Liver (tissue), 9 donors: ENCODE results near the gene GATA1. TPM values are rescaled to one million over a fixed set of nuclear protein-coding genes. Genes with fewer than 3 reads are reported as not detected.

Source experiments
- DNase-seq: peaks from one replicate; pipeline ENCODE4 v3.0.0-alpha.2; 2017; ENCODE audit warnings: low spot score
- H3K27ac ChIP-seq, 2 donors: one replicate each; pipeline ENCODE4 v1.7.0; 2013; ENCODE audit warnings: inconsistent platforms in 2 of 2, low read length in 2 of 2, control low read depth in 1 of 2, low read depth in 1 of 2, mild to moderate bottlenecking in 1 of 2
- H3K27me3 ChIP-seq, 4 donors: one replicate each; pipeline versions ENCODE4 v1.6.1 to v1.7.0; 2013; ENCODE audit warnings: low read length in 3 of 4, inconsistent platforms in 1 of 4, mild to moderate bottlenecking in 1 of 4, moderate library complexity in 1 of 4; ENCODE audit not compliant: control insufficient read depth in 4 of 4, insufficient read depth in 4 of 4
- H3K36me3 ChIP-seq, 4 donors: one replicate each; pipeline versions ENCODE4 v1.6.1 to v1.7.0; 2013; ENCODE audit warnings: low read length in 3 of 4, mild to moderate bottlenecking in 3 of 4, low read depth in 1 of 4, moderate library complexity in 1 of 4; ENCODE audit not compliant: control insufficient read depth in 4 of 4, insufficient read depth in 3 of 4
- H3K4me1 ChIP-seq, 4 donors: one replicate each; pipeline versions ENCODE4 v1.6.1 to v1.7.0; 2013; ENCODE audit warnings: low read length in 3 of 4, mild to moderate bottlenecking in 3 of 4, moderate library complexity in 1 of 4; ENCODE audit not compliant: control insufficient read depth in 4 of 4, insufficient read depth in 4 of 4
- H3K4me3 ChIP-seq, 3 donors: one replicate each; pipeline versions ENCODE4 v1.6.1 to v1.7.0; 2013; ENCODE audit warnings: low read length in 3 of 3, control low read depth in 1 of 3, low read depth in 1 of 3, mild to moderate bottlenecking in 1 of 3
- H3K9ac ChIP-seq, 2 donors: one replicate each; pipeline ENCODE4 v1.7.0; 2013; ENCODE audit warnings: low read length in 2 of 2, mild to moderate bottlenecking in 2 of 2, moderate library complexity in 2 of 2, control low read depth in 1 of 2, low read depth in 1 of 2
- H3K9me3 ChIP-seq, 4 donors: one replicate each; pipeline versions ENCODE4 v1.6.1 to v1.7.0; 2013; ENCODE audit warnings: low read length in 3 of 4; ENCODE audit not compliant: control insufficient read depth in 4 of 4
- CTCF ChIP-seq: fragments of 150-350 bp; IDR thresholded peaks from 2 replicates; pipeline ENCODE4 v1.5.1; 2017; ENCODE audit warnings: improper control_type of control experiment, low read depth, low read length; ENCODE audit not compliant: missing input control
- EGR1 ChIP-seq, 2 donors: IDR thresholded peaks; 2 replicates each; pipeline ENCODE4 v1.6.1; 2016 to 2018; ENCODE audit warnings: antibody characterized with exemption in 2 of 2, low read depth in 2 of 2
- FOXA1 ChIP-seq: IDR thresholded peaks from 2 replicates; pipeline ENCODE4 v1.6.1; 2016; ENCODE audit warnings: antibody characterized with exemption
- FOXA2 ChIP-seq: IDR thresholded peaks from 2 replicates; pipeline ENCODE4 v1.6.1; 2016; ENCODE audit warnings: antibody characterized with exemption
- GABPA ChIP-seq, 2 donors: IDR thresholded peaks in 1 of 2; conservative IDR thresholded peaks in 1 of 2; 2 replicates each; pipeline ENCODE4 v1.6.1; 2016; ENCODE audit warnings: antibody characterized with exemption in 2 of 2, mild to moderate bottlenecking in 1 of 2, moderate library complexity in 1 of 2
- HNF4A ChIP-seq, 2 donors: conservative IDR thresholded peaks; 2 replicates each; pipeline ENCODE4 v1.6.1; 2016; ENCODE audit warnings: antibody characterized with exemption in 2 of 2, mild to moderate bottlenecking in 2 of 2
- JUND ChIP-seq, 2 donors: IDR thresholded peaks; 2 replicates each; pipeline ENCODE4 v1.6.1; 2016; ENCODE audit warnings: antibody characterized with exemption in 2 of 2
- MAX ChIP-seq: IDR thresholded peaks from 2 replicates; pipeline ENCODE4 v1.6.1; 2016; ENCODE audit warnings: antibody characterized with exemption
- NR2F2 ChIP-seq: IDR thresholded peaks from 2 replicates; pipeline ENCODE4 v1.6.1; 2016; ENCODE audit warnings: antibody characterized with exemption
- RAD21 ChIP-seq, 2 donors: IDR thresholded peaks; 2 replicates each; pipeline ENCODE4 v1.6.1; 2016; ENCODE audit warnings: antibody characterized with exemption in 2 of 2, mild to moderate bottlenecking in 2 of 2
- REST ChIP-seq: IDR thresholded peaks from 2 replicates; pipeline ENCODE4 v1.6.1; 2016; ENCODE audit warnings: antibody characterized with exemption, mild to moderate bottlenecking
- RXRA ChIP-seq, 2 donors: IDR thresholded peaks; 2 replicates each; pipeline ENCODE4 v1.6.1; 2017 to 2018; ENCODE audit warnings: antibody characterized with exemption in 2 of 2, mild to moderate bottlenecking in 1 of 2
- SP1 ChIP-seq: IDR thresholded peaks from 2 replicates; pipeline ENCODE4 v1.6.1; 2018; ENCODE audit warnings: antibody characterized with exemption, mild to moderate bottlenecking
- TAF1 ChIP-seq: conservative IDR thresholded peaks from 2 replicates; pipeline ENCODE4 v1.6.1; 2016; ENCODE audit warnings: antibody characterized with exemption, mild to moderate bottlenecking
- YY1 ChIP-seq: IDR thresholded peaks from 2 replicates; pipeline ENCODE4 v1.6.1; 2016; ENCODE audit warnings: antibody characterized with exemption, mild to moderate bottlenecking
- ZBTB33 ChIP-seq: IDR thresholded peaks from 2 replicates; pipeline ENCODE4 v1.6.1; 2016; ENCODE audit warnings: antibody characterized with exemption
- WGBS: extraction: QIAGEN DNeasy Blood & Tissue Kit; methylation state at CpG from one replicate; pipeline ENCODE4 v1.1.7; 2013; 5-methylcytosine and 5-hydroxymethylcytosine counted together
- polyA plus RNA-seq, 2 donors: library from polyadenylated mRNA; stranded (reverse) in 1 of 2; unstranded in 1 of 2; fragments of 200-250 nt in 1 of 2; fragments of >200 nt in 1 of 2; fragmentation: Nextera tagmentation in 1 of 2; extraction: Ambion mirVana in 1 of 2; gene quantifications; one replicate each; pipeline versions ENCODE4 v1.2.1 to v1.2.3, GENCODE V29; 2013 to 2015
- total RNA-seq, 2 donors: library from RNA; depleted of rRNA; stranded (reverse); fragments of >200 nt; gene quantifications; one replicate each; pipeline ENCODE4 v1.2.3, GENCODE V29; 2014
- TF ChIP-seq, protein P1 (sequence below): IDR thresholded peaks from 2 replicates; pipeline ENCODE4 v1.6.1; 2016; ENCODE audit warnings: antibody characterized with exemption
- donor health status: healthy.
- donor health status: healthy.
- donor health status: healthy.
- donor health status: healthy.
- donor health status: healthy.

Gene GATA1
- total and polyA plus RNA-seq, 4 donors: 0.05 to 39.9 TPM; not detected in 2

DNA sequence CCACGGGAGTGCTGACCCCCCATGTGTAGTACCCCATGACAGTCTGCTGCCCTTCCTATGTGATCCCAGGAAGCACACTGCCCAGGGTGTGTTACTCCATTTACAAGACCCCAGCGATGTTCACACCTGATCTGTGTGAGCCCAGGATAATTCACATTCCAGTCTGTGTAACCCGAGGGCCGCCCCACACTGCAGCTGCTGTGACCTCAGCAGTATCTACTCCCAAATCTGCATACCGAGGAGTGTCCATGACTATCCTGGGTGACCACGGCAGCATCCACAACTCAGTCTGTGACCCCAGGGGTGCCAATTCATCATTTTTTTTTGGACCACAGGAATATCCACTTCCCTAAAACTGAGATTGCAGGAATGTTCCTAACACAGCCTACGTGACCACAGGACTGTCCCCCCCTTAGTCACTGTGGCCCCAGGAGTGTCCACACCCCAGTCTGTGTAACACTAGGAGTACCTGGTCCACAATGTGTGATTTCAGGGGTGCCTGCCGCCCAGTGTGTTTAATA, 32.6 kb upstream of the GATA1 start:
- WGBS: 80% methylated on average over 8 of the region's 8 CpGs
- no peak for TF ChIP-seq SP1
- no peak for TF ChIP-seq HNF4A (conservative IDR thresholded peaks at IDR 0.05)
- TF ChIP-seq EGR1 (IDR thresholded peaks at IDR 0.05; ENCODE audit: low read depth in 2 of 2): no peak
- TF ChIP-seq FOXA1: no peak
- TF ChIP-seq MAX: no peak
- TF ChIP-seq CTCF: no peak
- no peak for TF ChIP-seq JUND (IDR thresholded peaks at IDR 0.05)
- TF ChIP-seq ZBTB33: no peak
- no peak for TF ChIP-seq RAD21 (IDR thresholded peaks at IDR 0.05)
- no peak for TF ChIP-seq REST
- no peak for TF ChIP-seq FOXA2
- no peak for TF ChIP-seq GABPA (IDR thresholded peaks at IDR 0.05 in 1 of 2, conservative IDR thresholded peaks at IDR 0.05 in 1 of 2)
- TF ChIP-seq YY1: no peak
- no peak for TF ChIP-seq NR2F2
- TF ChIP-seq TAF1: no peak
- TF ChIP-seq, protein P1, sequence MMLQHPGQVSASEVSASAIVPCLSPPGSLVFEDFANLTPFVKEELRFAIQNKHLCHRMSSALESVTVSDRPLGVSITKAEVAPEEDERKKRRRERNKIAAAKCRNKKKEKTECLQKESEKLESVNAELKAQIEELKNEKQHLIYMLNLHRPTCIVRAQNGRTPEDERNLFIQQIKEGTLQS: no peak
- no peak for TF ChIP-seq RXRA (IDR thresholded peaks at IDR 0.05)

More for the DNA sequence above, 32.6 kb upstream of the GATA1 start:
- no peaks in the 10 kb centered on the region for H3K9me3 ChIP-seq
- no peaks in the 10 kb centered on the region for H3K36me3 ChIP-seq
- H3K4me3 ChIP-seq: no peak overlapping the region
- DNase-seq: no peak
- H3K9ac ChIP-seq: no peak overlapping the region
- no peaks in the 10 kb centered on the region for H3K27me3 ChIP-seq
- no peak overlapping the region for H3K27ac ChIP-seq
- no peaks in the 10 kb centered on the region for H3K4me1 ChIP-seq
